ENCODE data around the gene ZNF275.

DNA sequence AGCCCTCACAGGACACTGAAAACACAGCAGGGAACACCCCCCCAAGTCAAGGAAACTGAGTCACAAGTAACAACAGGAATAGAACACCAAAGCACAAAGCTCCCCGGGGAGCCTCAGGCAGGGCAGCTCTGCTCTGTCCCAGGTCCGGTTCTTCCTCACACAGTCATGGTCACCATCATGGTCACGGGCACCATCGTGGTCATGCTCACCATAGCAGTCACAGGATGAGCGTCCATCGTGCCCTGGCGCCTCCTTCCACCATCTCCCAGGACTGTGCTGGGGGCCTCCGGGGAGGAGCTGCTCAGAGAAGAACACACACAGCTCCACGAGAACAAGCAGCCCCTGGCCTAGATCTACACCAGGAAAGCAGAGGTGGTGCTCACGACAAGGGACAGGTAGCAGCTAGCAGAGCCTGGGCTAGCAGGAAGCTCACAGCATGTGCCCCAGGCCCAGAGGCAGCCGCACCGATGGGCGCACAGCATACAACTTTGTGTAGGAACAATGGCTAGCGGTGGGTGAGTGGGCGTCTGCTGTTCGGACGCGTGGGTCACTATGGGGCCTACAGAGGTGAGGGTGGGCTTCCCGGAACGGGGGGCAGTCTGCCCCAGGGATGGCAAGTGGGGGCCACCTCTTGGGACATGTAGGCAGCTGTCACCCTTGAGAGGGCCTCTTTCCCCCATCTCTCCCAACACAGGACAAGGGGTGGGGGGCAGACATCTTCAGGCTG, 15.8 kb upstream of the ZNF275 start:
- TF ChIP-seq, protein P1, sequence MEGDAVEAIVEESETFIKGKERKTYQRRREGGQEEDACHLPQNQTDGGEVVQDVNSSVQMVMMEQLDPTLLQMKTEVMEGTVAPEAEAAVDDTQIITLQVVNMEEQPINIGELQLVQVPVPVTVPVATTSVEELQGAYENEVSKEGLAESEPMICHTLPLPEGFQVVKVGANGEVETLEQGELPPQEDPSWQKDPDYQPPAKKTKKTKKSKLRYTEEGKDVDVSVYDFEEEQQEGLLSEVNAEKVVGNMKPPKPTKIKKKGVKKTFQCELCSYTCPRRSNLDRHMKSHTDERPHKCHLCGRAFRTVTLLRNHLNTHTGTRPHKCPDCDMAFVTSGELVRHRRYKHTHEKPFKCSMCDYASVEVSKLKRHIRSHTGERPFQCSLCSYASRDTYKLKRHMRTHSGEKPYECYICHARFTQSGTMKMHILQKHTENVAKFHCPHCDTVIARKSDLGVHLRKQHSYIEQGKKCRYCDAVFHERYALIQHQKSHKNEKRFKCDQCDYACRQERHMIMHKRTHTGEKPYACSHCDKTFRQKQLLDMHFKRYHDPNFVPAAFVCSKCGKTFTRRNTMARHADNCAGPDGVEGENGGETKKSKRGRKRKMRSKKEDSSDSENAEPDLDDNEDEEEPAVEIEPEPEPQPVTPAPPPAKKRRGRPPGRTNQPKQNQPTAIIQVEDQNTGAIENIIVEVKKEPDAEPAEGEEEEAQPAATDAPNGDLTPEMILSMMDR (conservative IDR thresholded peaks at IDR 0.05; ENCODE audit: low read depth, low read length): no peak
- TF ChIP-seq POLR2A (IDR thresholded peaks at IDR 0.05; ENCODE audit: low read depth, low read length): no peak
- TF ChIP-seq MAZ (IDR thresholded peaks at IDR 0.05; ENCODE audit: borderline replicate concordance, low read depth, low read length): no peak
- no peak for TF ChIP-seq FOS (IDR thresholded peaks at IDR 0.05; ENCODE audit: low read depth, low read length)
- no peak for TF ChIP-seq CEBPB (IDR thresholded peaks at IDR 0.05; ENCODE audit: low read depth, low read length)
- TF ChIP-seq, protein P2, sequence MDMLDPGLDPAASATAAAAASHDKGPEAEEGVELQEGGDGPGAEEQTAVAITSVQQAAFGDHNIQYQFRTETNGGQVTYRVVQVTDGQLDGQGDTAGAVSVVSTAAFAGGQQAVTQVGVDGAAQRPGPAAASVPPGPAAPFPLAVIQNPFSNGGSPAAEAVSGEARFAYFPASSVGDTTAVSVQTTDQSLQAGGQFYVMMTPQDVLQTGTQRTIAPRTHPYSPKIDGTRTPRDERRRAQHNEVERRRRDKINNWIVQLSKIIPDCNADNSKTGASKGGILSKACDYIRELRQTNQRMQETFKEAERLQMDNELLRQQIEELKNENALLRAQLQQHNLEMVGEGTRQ (IDR thresholded peaks at IDR 0.05; ENCODE audit: low read depth, low read length): no peak
- no peak for TF ChIP-seq RCOR1 (IDR thresholded peaks at IDR 0.05; ENCODE audit: insufficient replicate concordance, low read length)
- no peak for TF ChIP-seq BHLHE40 (IDR thresholded peaks at IDR 0.05; ENCODE audit: low read depth, low read length)
